Astrocyte of the cerebellum (primary cell): ENCODE results near the gene OCA2.

Source experiments
- DNase-seq: peaks from one replicate; pipeline ENCODE4 v3.0.0-alpha.2; 2011; ENCODE audit warnings: low read depth
- H3K4me3 ChIP-seq: 2 replicates; pipeline ENCODE4 v1.5.1; 2011; ENCODE audit warnings: mild to moderate bottlenecking, low read depth, low read length, moderate library complexity
- CTCF ChIP-seq: IDR thresholded peaks from 2 replicates; pipeline ENCODE4 v1.5.1; 2012; ENCODE audit warnings: low read length, low read depth, moderate library complexity, mild to moderate bottlenecking; ENCODE audit errors: missing control alignments
- in situ Hi-C: cut with HindIII; loops from 2 replicates; pipeline ENCODE4 v1.10.0; 2017; ENCODE audit warnings: low sequenced_read_pairs

The OCA2 gene

GRCh38 chr15:28081594-28081993 is 17.5 kb downstream of the OCA2 start:
- in situ Hi-C loops, result no loop called here
- no peak overlapping the region for H3K4me3 ChIP-seq
- TF ChIP-seq CTCF, result no peak
- DNase-seq, result no peak

GRCh38 chr15:28080386-28080785 is 18.7 kb downstream of the OCA2 start:
- H3K4me3 ChIP-seq, result no peak overlapping the region
- no peak for DNase-seq
- TF ChIP-seq CTCF, result no peak
- in situ Hi-C loops, result no loop called here

GRCh38 chr15:28079313-28079969 is 19.7 kb downstream of the OCA2 start:
- in situ Hi-C loops, result no loop called here
- no peak overlapping the region for H3K4me3 ChIP-seq
- no peak for DNase-seq
- TF ChIP-seq CTCF, result no peak

- no peak overlapping the region for H3K4me3 ChIP-seq
- in situ Hi-C loops, result no loop called here
- DNase-seq, result no peak
- no peak for TF ChIP-seq CTCF
Observed at GRCh38 chr15:28078191-28078719, 20.9 kb downstream of the OCA2 start.

- no peak for TF ChIP-seq CTCF
- no peak for DNase-seq
- in situ Hi-C loops, result no loop called here
- H3K4me3 ChIP-seq, result no peak overlapping the region
Observed at GRCh38 chr15:28075573-28075972, 23.5 kb downstream of the OCA2 start.

- in situ Hi-C loops, result no loop called here
- DNase-seq, result no peak
- no peak for TF ChIP-seq CTCF
- H3K4me3 ChIP-seq, result no peak overlapping the region
Observed at GRCh38 chr15:28068930-28069329, 30.2 kb downstream of the OCA2 start.
